Skin epidermis (tissue), 12 donors: Measurements from ENCODE around the gene ANXA4.

ENCODE experiments used
- H3K27ac ChIP-seq, 21 experiments: fragments of 200-600 bp; sonication (generic) in 11 of 21; one replicate each; pipeline ENCODE4 v1.5.0; 2020; ENCODE audit warnings: mild to moderate bottlenecking in 3 of 21, inconsistent platforms in 2 of 21, moderate library complexity in 2 of 21
- H3K4me3 ChIP-seq, 7 experiments: fragments of 200-600 bp; sonication (generic) in 2 of 7; one replicate each; pipeline ENCODE4 v1.5.0; 2020; ENCODE audit warnings: inconsistent platforms in 2 of 7, mild to moderate bottlenecking in 2 of 7, moderate library complexity in 1 of 7

The ANXA4 gene

DNA sequence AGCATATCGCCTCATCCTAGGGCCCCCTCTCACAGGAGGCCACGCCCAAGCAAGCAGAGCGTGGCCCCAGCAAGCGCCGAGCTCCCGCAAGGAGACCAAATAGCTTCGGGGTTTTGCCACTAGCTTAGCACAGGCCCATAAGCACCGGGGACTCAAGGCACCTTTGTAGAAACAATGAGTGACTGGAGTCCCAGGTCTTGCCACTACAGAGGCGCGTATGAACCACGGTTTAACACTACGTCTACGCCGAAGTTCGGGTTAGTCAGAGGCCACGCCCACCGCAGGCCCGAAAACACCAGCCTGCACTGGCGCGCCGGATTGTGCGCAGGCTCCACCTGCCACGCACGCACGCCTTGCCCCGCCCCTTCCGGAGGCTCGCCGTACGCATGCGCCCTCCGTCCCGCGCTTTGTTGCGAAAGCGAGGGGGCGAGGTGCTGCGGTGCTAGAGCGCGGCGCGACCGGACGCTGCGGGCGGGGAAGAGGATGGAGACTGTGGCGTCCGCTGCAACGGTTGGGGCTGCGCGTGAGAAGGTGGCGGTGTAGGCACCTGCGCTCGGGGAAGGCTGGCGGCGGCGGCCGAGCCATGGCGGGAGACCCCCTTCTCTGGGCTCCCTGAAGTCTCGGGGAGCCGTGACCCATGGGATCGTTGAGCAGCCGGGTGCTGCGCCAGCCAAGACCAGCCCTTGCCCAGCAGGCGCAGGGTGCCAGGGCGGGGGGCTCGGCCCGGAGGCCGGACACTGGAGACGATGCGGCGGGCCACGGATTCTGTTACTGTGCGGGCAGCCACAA lies 87.5 kb downstream of the ANXA4 start, which contains the start of gene GMCL1:
Gene GMCL1 (plus strand): TSS at position 405 of the 789 bp plus-strand sequence. CDS start 233 bp downstream, at position 638.
- peak within 1 kb of the TSS; percentile 69 to 96 (median 91) for H3K27ac ChIP-seq
- peak within 1 kb of the TSS; percentile 89 to 100 (median 99) for H3K4me3 ChIP-seq

- Histone ChIP-seq H3K27ac (peak overlapping the region in 20 of 21 experiments; percentile 60 to 96 (median 90)), H3K4me3 (peak overlapping the region; percentile 89 to 100 (median 99))
Observed at GRCh38 chr2:69830045-69830905, 88.3 kb downstream of the ANXA4 start.

DNA sequence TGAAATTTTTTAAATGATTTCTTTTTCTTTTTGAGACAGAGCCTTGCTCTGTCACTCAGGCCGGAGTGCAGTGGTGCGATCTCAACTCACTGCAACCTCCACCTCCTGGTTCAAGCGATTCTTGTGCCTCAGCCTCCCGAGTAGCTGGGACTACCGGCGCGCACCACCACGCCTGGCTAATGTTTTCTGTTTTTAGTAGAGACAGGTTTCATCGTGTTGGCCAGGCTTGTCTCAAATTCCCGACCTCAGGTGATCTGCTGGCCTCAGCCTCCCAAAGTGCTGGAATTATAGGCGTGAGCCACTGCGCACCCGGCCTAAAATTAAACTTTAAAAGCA lies 88.9 kb downstream of the ANXA4 start:
- H3K4me3 ChIP-seq = peak overlapping the region in 4 of 7 experiments; percentile 96 to 100 (median 98)
- peak overlapping the region in 1 of 21 experiments; percentile 96 for H3K27ac ChIP-seq

GRCh38 chr2:69831354-69831905 lies 89.5 kb downstream of the ANXA4 start:
- Histone ChIP-seq H3K4me3 (no peak overlapping the region), H3K27ac (no peak overlapping the region)

DNA sequence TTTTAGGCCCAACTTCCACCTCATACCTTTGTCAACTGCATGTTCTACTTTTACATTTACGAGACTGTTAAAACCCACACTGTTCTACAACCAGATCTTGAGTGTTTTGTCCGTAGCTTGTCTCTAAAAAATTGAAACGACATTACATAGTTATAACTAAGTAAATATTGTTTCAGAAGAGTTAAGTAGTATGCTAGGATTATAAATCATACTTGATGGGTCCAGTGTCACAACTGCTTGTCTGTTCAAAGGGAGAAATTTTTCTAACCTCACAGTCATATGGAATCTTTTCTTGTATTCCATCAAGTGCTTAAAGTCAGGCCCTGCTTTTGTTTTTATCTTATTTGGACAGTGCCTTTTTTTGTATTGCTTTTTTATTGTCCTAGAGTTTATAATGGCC lies 91.8 kb downstream of the ANXA4 start:
- no peak overlapping the region for H3K4me3 ChIP-seq
- H3K27ac ChIP-seq = no peak overlapping the region

DNA sequence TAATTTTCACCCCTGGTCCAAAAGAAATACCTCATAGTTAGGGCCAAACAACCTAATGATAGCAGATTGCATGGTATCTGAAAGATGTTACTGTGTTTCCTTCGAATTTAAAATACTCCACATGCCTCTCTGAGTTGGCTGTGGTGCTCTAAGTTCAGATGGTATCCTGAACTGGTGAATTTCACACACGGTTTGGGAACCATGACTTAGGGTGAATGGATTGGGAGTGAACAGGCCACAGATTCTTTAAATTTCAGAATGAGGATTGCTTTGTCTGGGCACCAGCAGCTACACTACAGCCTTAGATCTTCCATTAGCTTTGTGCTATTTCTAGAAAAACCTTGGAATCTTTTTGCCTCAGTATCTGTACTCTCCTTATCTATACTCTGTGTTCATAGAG lies 93.7 kb downstream of the ANXA4 start:
- no peak overlapping the region for H3K4me3 ChIP-seq
- H3K27ac ChIP-seq = no peak overlapping the region

DNA sequence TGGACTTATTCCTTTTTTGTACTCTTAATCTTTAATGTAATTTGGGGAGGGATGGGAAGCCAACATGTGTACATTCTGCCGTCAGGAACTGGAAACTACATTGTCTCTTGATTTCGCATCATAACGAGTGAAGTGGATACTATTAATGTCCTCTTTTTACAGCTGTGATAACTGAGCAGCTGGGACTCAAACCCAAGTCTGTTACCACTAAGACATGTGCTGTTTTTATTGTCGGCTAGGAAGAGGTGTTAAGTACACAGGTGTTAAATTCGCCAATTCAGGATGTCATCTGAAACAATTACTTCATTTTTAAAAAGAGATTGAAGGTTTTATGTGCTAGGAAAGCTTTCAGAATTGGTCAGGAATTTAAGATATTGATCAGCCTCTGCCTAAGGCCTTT lies 94.4 kb downstream of the ANXA4 start:
- Histone ChIP-seq H3K27ac (no peak overlapping the region), H3K4me3 (no peak overlapping the region)

- H3K4me3 ChIP-seq = no peak overlapping the region
- no peak overlapping the region for H3K27ac ChIP-seq
Observed at GRCh38 chr2:69837533-69837932, 95.6 kb downstream of the ANXA4 start.

DNA sequence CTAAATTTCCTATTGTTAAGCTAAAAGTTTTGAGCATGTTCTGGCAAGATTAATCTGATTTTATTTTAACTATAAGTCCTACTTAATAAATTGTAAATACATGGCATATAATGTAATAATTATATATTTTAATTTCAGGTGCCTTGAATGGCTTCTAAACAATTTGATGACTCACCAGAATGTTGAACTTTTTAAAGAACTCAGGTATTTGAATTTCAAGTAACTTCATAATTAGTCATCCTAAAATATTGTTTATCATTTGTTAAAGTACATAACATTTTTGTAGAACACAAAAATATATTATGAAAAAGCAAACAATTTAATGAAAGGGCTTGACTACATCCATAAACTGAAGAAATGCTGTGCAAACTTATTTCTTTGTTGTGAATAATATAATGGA lies 102.1 kb downstream of the ANXA4 start:
- Histone ChIP-seq H3K27ac (no peak overlapping the region), H3K4me3 (no peak overlapping the region)

DNA sequence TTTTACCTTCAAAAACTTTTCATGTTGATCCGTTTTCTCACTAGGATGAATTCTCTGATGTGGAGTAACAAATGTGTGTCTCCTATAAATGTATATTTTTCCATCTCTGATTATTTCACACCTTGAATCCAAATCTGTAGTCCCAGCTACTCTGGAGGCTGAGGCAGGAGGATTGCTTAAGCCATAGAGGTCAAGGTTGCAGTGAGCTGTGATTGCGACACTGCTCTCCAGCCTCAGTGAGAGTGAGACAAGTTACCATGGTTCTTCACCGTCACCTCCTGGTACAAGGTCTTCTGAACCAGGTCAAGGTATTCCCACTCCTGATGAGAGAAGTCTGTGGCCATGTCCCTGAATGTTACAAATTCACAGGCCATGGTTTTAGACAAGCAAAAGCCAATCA lies 102.6 kb downstream of the ANXA4 start:
- H3K27ac ChIP-seq = no peak overlapping the region
- H3K4me3 ChIP-seq = no peak overlapping the region

- Histone ChIP-seq H3K4me3 (no peak overlapping the region), H3K27ac (no peak overlapping the region)
Observed at GRCh38 chr2:69846182-69847067, 104.5 kb downstream of the ANXA4 start.

DNA sequence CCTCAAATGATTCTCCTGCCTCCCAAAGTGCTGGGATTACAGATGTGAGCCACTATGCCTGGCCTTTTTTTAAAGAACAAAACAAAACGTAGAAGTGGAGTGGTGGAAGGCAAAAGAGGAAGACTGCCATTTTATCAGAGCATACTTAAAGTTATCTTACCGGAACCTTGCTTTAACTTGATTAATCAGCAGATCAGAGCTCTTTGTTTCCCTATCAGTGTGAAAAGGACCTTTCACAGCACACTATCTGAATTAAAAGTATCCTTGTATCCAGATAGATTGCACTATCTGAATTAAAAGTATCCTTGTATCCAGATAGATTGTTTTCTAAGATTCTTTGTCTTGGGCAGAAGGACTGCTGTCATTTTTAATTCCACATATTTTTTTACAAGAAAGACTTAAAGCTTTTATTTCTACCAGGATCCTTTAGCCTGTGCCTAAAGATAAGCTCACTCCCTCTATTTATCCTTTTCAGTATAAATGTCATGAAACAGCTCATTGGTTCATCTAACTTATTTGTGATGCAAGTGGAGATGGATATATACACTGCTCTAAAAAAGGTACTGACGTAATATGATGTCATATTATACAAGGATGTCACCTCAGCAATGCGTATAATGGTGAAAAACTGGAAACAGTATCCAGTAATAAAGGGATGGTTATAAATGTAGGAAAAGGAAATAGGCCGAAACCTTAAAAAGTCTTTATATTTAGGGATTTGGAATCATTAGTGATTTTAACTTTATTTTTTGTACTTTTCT lies 105.3 kb downstream of the ANXA4 start:
- Histone ChIP-seq H3K27ac (no peak overlapping the region), H3K4me3 (no peak overlapping the region)

- H3K4me3 ChIP-seq = no peak overlapping the region
- H3K27ac ChIP-seq = no peak overlapping the region
Observed at GRCh38 chr2:69848186-69848790, 106.4 kb downstream of the ANXA4 start.

DNA sequence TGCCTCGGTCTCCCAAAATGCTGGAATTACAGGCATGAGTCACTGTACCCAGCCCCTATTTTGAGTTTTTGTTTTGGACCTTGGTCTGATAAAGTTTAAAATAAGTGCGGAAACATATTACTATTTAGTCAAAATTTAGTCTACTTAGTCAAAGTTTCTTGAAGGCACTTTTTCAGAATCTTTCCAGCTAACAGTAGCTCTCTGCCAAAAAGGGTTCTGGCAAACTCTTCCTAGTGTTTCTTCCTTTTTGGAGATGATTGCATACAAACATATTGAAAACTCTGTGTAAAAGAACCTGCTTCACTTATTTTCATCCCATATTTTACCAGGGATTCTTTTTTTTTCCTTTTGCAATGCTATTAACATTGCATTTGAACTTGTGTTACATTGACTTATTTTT lies 116.3 kb downstream of the ANXA4 start:
- no peak overlapping the region for H3K4me3 ChIP-seq
- H3K27ac ChIP-seq = no peak overlapping the region

- Histone ChIP-seq H3K4me3 (no peak overlapping the region), H3K27ac (no peak overlapping the region)
Observed at GRCh38 chr2:69863298-69863697, 121.4 kb downstream of the ANXA4 start.
